Measurements from ENCODE around the gene FRRS1L.

- TF ChIP-seq POLR2A (IDR thresholded peaks at IDR 0.05) (no peak), CTCF (IDR thresholded peaks at IDR 0.05) (no peak)
These were observed 25.8 kb upstream of the FRRS1L start for GRCh38 chr9:109192732-109193361.

Data from lower leg skin (tissue), 3 donors.